Aortic smooth muscle cell (primary cell): ENCODE data around the gene CIC. TPM values are rescaled to one million over a fixed set of nuclear protein-coding genes. Genes with fewer than 3 reads are reported as not detected.

Experiments used
- total RNA-seq: library from RNA; depleted of rRNA; stranded (reverse); fragments of >200 nt; gene quantifications from 2 replicates; pipeline ENCODE4 v1.2.3, GENCODE V29; 2014

Gene CIC
- total RNA-seq, result 17.2 and 27.5 TPM in 2 replicates

DNA sequence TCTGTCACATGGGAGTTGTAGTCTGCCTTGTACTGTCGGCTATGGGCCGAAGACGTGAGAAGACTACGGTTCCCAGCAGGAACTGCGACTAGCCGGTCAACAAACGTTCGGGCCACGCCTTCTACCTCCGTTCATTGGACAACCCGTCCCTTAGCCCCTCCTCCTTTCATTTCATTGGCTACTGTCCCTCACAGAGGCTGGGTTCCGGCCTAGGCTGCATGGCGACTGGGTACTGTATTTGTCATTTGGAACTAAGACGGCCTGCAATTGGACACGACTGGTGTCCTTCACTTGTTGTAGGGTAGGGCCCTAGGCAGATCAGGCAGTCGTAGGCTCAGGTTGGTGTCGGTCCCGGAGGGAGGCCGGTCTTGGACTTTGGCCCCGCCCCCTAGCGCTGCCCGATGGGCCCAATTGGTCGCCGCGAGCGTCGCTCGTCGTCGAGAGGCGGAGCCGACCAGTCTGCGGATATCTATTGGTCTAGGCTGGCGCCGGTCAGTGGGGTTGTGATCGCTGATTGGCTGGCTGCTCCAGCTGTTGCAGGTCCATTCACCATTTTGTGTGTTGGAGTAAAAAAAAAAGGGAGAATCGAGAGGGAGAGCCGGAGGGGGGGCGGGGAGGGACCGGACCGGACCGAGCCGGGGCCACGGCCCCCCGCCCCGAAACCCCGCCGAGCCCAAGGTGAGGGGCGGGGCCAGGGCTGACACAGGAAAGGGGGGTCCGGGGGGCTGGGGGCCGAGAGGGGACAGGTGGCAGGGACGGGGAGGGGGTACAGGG, at the start of gene CIC:
TSS of gene CIC (plus strand) at position 549 of the 774 bp plus-strand sequence. CDS start 2,532 bp downstream, outside the sequence.

GRCh38 chr19:42219812-42220750, 49.0 kb upstream of the CIC start, which contains the start of gene ZNF526:
Gene ZNF526 (plus strand): TSS chr19:42220312. CDS start chr19:42224404, 4,092 bp downstream.

GRCh38 chr19:42242512-42243409, 26.3 kb upstream of the CIC start, which contains the start of gene GSK3A:
Gene GSK3A (minus strand): TSS chr19:42242602. CDS start chr19:42242465, 137 bp downstream.

GRCh38 chr19:42254850-42255765, 13.9 kb upstream of the CIC start, which contains the start of gene ERF:
Gene ERF (minus strand): TSS chr19:42255128. CDS start chr19:42254999, 129 bp downstream.

DNA sequence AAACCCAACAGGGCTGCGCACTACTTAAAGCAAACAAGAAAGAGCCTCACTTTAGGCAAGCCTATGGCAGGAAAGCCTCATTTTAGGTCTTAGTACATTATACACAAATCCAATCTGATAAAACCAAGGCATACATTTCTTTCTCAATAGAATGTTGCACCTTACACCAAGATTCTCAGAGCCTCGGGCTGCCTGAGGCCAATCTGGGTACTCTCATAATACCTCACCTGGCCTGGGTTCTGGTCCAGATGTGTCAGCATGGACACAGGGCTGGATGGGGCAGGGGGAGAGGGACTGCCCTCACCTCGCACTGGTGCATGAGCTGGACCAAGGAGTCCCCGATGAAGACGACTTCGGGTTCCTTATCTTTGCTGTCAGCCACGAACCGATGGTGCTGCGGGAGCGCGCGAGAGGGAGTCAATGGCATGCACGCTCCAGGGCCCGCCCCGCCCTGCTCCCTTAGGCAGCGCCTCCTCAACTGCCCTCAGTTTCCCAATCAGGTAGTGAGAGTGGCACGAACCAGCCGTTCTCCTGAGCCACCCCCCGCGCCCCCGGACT, 32.7 kb downstream of the CIC start, which contains the start of gene PRR19:
TSS of gene PRR19 (plus strand) at position 487 of the 558 bp plus-strand sequence. CDS start 7,453 bp downstream, outside the sequence.

DNA sequence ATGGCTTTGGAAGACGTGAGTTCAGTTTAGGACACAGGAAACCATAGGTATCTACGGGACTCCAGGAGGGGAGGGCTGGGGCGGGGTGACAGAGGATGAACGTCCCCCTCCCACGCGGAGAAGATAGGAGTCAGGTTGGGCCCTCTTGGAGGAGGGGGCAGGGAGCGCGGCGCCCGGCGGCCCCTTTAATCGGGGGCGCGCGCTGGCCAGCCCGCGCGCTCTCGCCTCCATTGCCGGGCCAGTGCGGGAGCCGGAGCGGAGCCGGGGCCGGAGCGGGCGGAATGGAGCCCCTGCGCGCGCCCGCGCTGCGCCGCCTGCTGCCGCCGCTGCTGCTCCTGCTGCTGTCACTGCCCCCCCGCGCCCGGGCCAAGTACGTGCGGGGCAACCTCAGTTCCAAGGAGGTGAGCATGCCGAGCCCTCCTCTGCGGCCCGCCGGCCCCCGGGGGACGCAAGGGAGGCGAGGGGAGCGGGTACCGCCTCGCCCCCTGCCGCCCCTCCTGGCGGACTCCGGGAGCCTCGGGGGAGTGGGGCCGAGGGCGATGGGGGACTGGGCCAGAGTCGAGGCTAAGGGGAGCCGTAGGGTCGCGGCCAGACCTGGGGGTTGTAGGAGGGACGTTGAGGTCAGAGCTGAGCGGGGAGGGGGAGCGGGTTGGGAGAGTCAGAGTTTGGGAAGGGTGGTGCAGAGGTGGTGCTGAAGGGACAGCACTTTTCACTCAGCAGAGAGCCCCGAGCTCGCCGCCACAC, 44.2 kb downstream of the CIC start, which contains the start of gene TMEM145:
TSS of gene TMEM145 (plus strand) at position 214 of the 744 bp plus-strand sequence. CDS start at position 282, 68 bp downstream.

DNA sequence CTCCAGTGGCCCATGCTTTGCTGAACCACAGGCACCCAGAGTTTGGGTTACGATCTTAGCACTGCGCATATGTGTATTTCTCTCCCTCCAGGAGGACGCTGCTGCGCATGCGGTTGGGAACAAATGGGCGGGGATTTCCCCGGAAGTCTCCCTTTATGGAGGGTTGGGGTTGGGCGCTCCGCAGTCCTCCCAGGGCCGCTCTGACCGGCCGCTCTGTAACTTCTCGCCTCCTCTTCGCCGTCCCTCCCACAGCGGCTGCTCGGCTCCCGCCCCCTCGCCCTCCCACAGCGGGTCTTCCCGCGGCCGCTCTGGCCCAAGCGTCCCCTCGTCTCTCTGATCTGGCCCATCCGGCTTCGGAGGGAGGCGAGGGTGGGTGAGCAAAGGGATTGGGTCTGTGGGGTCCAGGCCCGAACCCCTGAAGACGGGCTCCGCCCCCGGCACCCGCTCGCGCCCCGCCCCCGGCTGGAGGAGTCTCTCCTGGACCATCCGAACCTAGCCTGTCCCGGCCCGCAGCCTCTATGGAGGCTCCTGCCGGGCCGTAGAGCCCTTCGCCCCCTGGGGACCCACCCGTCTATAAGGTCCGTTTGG, 56.4 kb downstream of the CIC start, which contains the start of gene MEGF8:
TSS of gene MEGF8 (plus strand) at position 328 of the 588 bp plus-strand sequence. CDS start 609 bp downstream, outside the sequence.

Other genes starting within 250 kb of the CIC start
- 3.4 and 5.9 TPM in 2 replicates for gene GRIK5, start 199.0 kb upstream of the CIC start, total RNA-seq
- gene ZNF574, start 193.1 kb upstream of the CIC start, total RNA-seq, result 7.0 and 10.0 TPM in 2 replicates
- 0.06 and 0.13 TPM in 2 replicates for gene POU2F2, start 136.8 kb upstream of the CIC start, total RNA-seq
- 11.2 and 15.5 TPM in 2 replicates for gene DEDD2, start 51.6 kb upstream of the CIC start, total RNA-seq
- gene ZNF526, start 48.9 kb upstream of the CIC start, total RNA-seq, result 7.9 and 10.2 TPM in 2 replicates
- gene GSK3A, start 26.6 kb upstream of the CIC start, total RNA-seq, result 9.2 and 10.0 TPM in 2 replicates
- gene ERF, start 14.1 kb upstream of the CIC start, total RNA-seq, result 19.8 and 23.5 TPM in 2 replicates
- gene PRR19, start 32.9 kb downstream of the CIC start, total RNA-seq, result 0.13 and 0.25 TPM in 2 replicates
- gene PAFAH1B3, start 33.4 kb downstream of the CIC start, total RNA-seq, result 22.5 and 26.4 TPM in 2 replicates
- not detected in 2 replicates for gene TMEM145, start 44.1 kb downstream of the CIC start, total RNA-seq
- gene MEGF8, start 56.4 kb downstream of the CIC start, total RNA-seq, result 21.0 and 22.3 TPM in 2 replicates
- gene CNFN, start 121.0 kb downstream of the CIC start, total RNA-seq, result not detected in 2 replicates
- 1.9 and 2.6 TPM in 2 replicates for gene LIPE, start 158.1 kb downstream of the CIC start, total RNA-seq
- not detected in 2 replicates for gene CXCL17, start 173.7 kb downstream of the CIC start, total RNA-seq